ENCODE results near the gene GPR107. TPM values are rescaled to one million over a fixed set of nuclear protein-coding genes. Genes with fewer than 3 reads are reported as not detected.

The GPR107 gene
- total and polyA plus RNA-seq, 2 donors (not counting 1 experiment from before 2014, with no cell fraction given), result 10.4 to 28.1 TPM

DNA sequence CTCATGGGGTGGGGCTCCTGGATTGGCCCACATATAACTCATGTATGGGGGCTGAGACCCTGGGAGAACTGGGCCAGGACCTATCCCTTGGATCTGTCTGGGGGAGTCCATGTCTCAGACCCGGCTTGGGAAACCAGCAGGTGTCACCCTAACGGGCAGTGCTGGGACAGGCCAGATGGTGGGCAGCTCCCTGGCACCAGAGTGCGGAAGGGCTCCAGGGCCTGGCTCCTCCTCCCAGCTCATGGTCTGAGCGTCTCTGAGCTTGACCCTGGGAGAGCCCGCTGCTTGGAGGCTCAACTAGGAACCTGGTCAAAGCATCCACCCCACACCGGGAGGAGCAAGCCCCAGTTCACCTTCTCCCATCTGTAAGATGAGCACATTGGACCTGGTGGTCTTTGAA, 103.0 kb downstream of the GPR107 start:
- Histone ChIP-seq H3K27me3 (replicated peaks in 1 of 4; ENCODE audit: control extremely low read depth in 1 of 4, control insufficient read depth in 3 of 4, insufficient read depth in 4 of 4, low read length in 3 of 4) (peaks cover 0 to 3% (median 0%) of the 10 kb centered on the region in 4 experiments), H4K20me1 (ENCODE audit: control insufficient read depth, insufficient read depth, low read length, poor library complexity, severe bottlenecking) (no peaks in the 10 kb centered on the region), H3K9me3 (ENCODE audit: control extremely low read depth in 1 of 3, control insufficient read depth in 2 of 3, insufficient read depth in 1 of 3, low read length in 2 of 3) (peaks cover 0 to 3% (median 0%) of the 10 kb centered on the region in 3 donors), H3K4me3 (ENCODE audit: control extremely low read depth in 1 of 5, extremely low read depth in 1 of 5, insufficient read depth in 1 of 5, low read depth in 2 of 5, low read length in 4 of 5) (no peak overlapping the region), H3K27ac (ENCODE audit: low read length in 2 of 2) (no peak overlapping the region), H3K9ac (ENCODE audit: low read length) (no peak overlapping the region), H2AFZ (ENCODE audit: insufficient read depth, low read depth, low read length, poor library complexity, severe bottlenecking) (no peak overlapping the region), H3K4me2 (replicated peaks; ENCODE audit: low read depth, low read length, poor library complexity, severe bottlenecking) (no peak overlapping the region), H3K36me3 (replicated peaks in 1 of 2; ENCODE audit: control extremely low read depth in 1 of 2, control insufficient read depth in 1 of 2, extremely low read depth in 1 of 2, insufficient read depth in 2 of 2, low read length in 1 of 2) (no peaks in the 10 kb centered on the region), H3K4me1 (ENCODE audit: control insufficient read depth in 2 of 2, insufficient read depth in 2 of 2, low read length in 2 of 2) (no peaks in the 10 kb centered on the region), H3K79me2 (ENCODE audit: control insufficient read depth, insufficient read depth, low read length) (no peaks in the 10 kb centered on the region)
- Mint-ChIP-seq H3K27me3 (peaks cover 3% of the 10 kb centered on the region), H3K27ac (no peak overlapping the region), H3K9me3 (ENCODE audit: insufficient read depth) (no peaks in the 10 kb centered on the region), H3K4me1 (no peaks in the 10 kb centered on the region), H3K4me3 (no peak overlapping the region)
- DNase-seq (no peak), ATAC-seq (ENCODE audit: low read depth) (no peak)
- CTCF ChIA-PET, result no interaction called here
- WGBS (ENCODE audit: insufficient coverage), result 88% methylated on average over 4 of the region's 6 CpGs
- TF ChIP-seq EZH2 (IDR thresholded peaks at IDR 0.05; ENCODE audit: borderline replicate concordance, insufficient read depth, low read depth, low read length, poor library complexity, severe bottlenecking), result no peak
- TF ChIP-seq, protein P1, sequence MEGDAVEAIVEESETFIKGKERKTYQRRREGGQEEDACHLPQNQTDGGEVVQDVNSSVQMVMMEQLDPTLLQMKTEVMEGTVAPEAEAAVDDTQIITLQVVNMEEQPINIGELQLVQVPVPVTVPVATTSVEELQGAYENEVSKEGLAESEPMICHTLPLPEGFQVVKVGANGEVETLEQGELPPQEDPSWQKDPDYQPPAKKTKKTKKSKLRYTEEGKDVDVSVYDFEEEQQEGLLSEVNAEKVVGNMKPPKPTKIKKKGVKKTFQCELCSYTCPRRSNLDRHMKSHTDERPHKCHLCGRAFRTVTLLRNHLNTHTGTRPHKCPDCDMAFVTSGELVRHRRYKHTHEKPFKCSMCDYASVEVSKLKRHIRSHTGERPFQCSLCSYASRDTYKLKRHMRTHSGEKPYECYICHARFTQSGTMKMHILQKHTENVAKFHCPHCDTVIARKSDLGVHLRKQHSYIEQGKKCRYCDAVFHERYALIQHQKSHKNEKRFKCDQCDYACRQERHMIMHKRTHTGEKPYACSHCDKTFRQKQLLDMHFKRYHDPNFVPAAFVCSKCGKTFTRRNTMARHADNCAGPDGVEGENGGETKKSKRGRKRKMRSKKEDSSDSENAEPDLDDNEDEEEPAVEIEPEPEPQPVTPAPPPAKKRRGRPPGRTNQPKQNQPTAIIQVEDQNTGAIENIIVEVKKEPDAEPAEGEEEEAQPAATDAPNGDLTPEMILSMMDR (IDR thresholded peaks at IDR 0.05), result no peak
- POLR2A ChIA-PET, result no interaction called here
- intact Hi-C loops (cut with micrococcal nuclease), result no loop called here

DNA sequence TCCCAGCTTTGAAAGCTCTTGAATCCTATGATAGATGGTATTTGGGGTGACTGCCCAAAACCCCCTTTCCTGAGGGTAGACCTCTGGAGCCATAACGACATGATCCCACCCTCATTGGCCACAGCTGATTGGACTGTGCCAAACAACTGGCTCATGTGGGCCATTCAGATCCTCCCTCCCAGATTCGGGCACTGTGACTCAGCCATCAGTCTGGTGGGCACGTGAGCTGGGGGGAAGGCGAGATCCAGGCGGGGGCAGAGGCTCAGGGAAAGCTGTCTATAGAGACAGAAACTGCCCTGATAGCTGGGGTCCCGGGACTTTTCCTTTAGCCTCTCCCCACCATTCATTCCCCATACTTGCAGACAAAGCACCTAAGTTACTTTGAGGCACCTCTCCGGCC, 103.4 kb downstream of the GPR107 start:
- no peaks in the 10 kb centered on the region for H3K4me1 Mint-ChIP-seq
- DNase-seq (no peak), ATAC-seq (ENCODE audit: low read depth) (no peak)
- 67% methylated on average over 7 of the region's 7 CpGs for WGBS (ENCODE audit: insufficient coverage)
- peaks cover 0 to 3% (median 0%) of the 10 kb centered on the region in 4 experiments for H3K27me3 ChIP-seq (replicated peaks in 1 of 4; ENCODE audit: control extremely low read depth in 1 of 4, control insufficient read depth in 3 of 4, insufficient read depth in 4 of 4, low read length in 3 of 4)
- CTCF ChIA-PET, result no interaction called here
- H4K20me1 ChIP-seq (ENCODE audit: control insufficient read depth, insufficient read depth, low read length, poor library complexity, severe bottlenecking), result no peaks in the 10 kb centered on the region
- no peaks in the 10 kb centered on the region for H3K79me2 ChIP-seq (ENCODE audit: control insufficient read depth, insufficient read depth, low read length)
- H3K27me3 Mint-ChIP-seq, result peaks cover 3% of the 10 kb centered on the region
- no peak overlapping the region for H3K9ac ChIP-seq (ENCODE audit: low read length)
- H3K9me3 Mint-ChIP-seq (ENCODE audit: insufficient read depth), result no peaks in the 10 kb centered on the region
- H3K4me1 ChIP-seq (ENCODE audit: control insufficient read depth in 2 of 2, insufficient read depth in 2 of 2, low read length in 2 of 2), result no peaks in the 10 kb centered on the region
- H3K9me3 ChIP-seq (ENCODE audit: control extremely low read depth in 1 of 3, control insufficient read depth in 2 of 3, insufficient read depth in 1 of 3, low read length in 2 of 3), result peaks cover 0 to 3% (median 0%) of the 10 kb centered on the region in 3 donors
- H3K4me2 ChIP-seq (replicated peaks; ENCODE audit: low read depth, low read length, poor library complexity, severe bottlenecking), result no peak overlapping the region
- H3K27ac ChIP-seq (ENCODE audit: low read length in 2 of 2), result no peak overlapping the region
- TF ChIP-seq EZH2 (IDR thresholded peaks at IDR 0.05; ENCODE audit: borderline replicate concordance, insufficient read depth, low read depth, low read length, poor library complexity, severe bottlenecking), result no peak
- TF ChIP-seq, protein P1 (IDR thresholded peaks at IDR 0.05), result no peak
- no peak overlapping the region for H2AFZ ChIP-seq (ENCODE audit: insufficient read depth, low read depth, low read length, poor library complexity, severe bottlenecking)
- POLR2A ChIA-PET, result no interaction called here
- H3K36me3 ChIP-seq (replicated peaks in 1 of 2; ENCODE audit: control extremely low read depth in 1 of 2, control insufficient read depth in 1 of 2, extremely low read depth in 1 of 2, insufficient read depth in 2 of 2, low read length in 1 of 2), result no peaks in the 10 kb centered on the region
- no peak overlapping the region for H3K27ac Mint-ChIP-seq
- no peak overlapping the region for H3K4me3 Mint-ChIP-seq
- no peak overlapping the region for H3K4me3 ChIP-seq (ENCODE audit: control extremely low read depth in 1 of 5, extremely low read depth in 1 of 5, insufficient read depth in 1 of 5, low read depth in 2 of 5, low read length in 4 of 5)
- intact Hi-C loops (cut with micrococcal nuclease), result no loop called here
